HG02981 (cell line): Measurements from ENCODE around the gene TSKS.

Experiments
- ATAC-seq: cut with Tn5 transposase; IDR thresholded peaks from one replicate; pipeline ENCODE4 v1.9.1; 2021; ENCODE audit warnings: mild to moderate bottlenecking, moderate library complexity; ENCODE audit not compliant: unreplicated experiment

Gene TSKS, protein sequence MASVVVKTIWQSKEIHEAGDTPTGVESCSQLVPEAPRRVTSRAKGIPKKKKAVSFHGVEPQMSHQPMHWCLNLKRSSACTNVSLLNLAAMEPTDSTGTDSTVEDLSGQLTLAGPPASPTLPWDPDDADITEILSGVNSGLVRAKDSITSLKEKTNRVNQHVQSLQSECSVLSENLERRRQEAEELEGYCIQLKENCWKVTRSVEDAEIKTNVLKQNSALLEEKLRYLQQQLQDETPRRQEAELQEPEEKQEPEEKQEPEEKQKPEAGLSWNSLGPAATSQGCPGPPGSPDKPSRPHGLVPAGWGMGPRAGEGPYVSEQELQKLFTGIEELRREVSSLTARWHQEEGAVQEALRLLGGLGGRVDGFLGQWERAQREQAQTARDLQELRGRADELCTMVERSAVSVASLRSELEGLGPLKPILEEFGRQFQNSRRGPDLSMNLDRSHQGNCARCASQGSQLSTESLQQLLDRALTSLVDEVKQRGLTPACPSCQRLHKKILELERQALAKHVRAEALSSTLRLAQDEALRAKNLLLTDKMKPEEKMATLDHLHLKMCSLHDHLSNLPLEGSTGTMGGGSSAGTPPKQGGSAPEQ

DNA sequence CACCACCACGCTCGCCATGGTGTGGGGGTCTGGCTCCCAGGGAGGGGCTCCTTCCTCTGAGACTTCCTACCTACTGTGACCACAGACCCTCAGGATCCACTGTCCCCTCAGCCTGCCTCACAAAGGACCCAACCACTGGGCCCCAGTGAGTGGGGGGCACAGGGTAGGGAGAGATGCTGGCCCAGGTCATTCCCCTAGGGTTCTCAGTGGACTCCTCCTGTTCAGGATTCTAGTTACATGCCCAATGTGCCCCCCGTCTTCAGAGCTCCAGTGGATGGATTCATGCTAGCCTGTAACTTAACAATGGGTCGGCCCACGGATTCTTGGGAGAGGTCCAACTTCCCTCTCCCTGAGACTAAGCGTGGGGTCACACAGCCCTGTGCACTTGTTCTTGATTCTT is at the start of gene TSKS:
Gene TSKS, minus strand, starts transcription at position 77 of the 400 bp plus-strand sequence. Its CDS starts 59 bp downstream, at position 18.
- no peak for ATAC-seq

- no peak for ATAC-seq
Observed at GRCh38 chr19:49812452-49812996, 49.4 kb upstream of the TSKS start.

DNA sequence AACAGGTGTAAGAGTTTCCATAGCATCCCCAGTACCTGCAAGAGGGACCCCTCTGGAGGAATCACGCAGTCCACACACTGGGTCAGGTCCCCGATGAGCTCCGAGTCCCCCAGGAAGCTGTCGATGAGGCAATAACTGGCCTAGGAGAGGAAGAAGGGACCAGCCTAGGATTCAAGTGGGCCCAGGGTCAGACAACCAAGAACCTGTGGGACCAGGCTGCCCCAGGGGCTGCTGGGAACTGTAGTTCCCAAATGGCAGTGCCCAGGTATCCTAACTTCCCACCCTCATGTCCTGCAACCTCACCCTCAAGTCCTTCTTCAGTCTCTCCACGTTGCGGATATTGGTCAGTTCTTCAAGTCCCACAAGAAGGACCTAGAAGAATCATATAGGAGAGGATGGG is 48.2 kb upstream of the TSKS start:
- no peak for ATAC-seq

- no peak for ATAC-seq
Observed at GRCh38 chr19:49809941-49810389, 46.9 kb upstream of the TSKS start.

DNA sequence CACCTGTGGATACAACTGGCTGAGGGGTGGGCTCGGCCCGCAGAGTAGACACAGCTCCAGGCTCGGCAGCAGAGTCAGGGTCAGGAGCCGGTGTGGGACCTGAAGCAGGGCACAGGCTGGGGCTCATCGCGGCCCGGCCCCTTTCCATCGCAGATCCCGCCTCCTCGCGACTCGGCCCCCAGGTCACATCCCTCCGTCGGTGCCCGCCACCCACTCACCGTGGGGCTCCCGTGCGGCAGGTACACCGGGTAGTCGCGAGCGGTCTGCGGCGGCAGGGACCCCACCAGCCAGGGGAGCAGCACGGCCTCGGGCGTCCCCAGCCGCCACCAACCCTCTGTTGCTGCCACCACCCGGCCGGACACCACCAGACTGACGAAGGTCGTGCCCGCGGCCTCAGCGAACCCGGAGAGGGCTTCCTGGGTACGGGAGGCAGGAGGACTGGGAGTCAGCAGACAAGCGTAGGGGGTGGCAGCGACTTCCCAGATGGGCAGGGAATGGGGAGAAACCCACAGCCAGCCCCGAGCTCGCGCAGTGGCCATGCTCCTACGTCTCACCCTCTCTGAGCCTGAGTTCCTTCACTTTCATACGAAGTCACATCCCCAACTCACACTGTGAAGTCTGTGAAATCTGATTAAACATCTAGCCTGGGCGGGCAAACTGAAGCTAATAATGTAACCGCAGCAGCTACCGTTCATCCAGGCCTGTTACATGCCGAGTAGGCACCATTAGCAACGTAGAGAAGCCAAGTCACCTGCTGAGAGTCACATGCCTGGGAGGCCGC is 46.2 kb upstream of the TSKS start:
- no peak for ATAC-seq

DNA sequence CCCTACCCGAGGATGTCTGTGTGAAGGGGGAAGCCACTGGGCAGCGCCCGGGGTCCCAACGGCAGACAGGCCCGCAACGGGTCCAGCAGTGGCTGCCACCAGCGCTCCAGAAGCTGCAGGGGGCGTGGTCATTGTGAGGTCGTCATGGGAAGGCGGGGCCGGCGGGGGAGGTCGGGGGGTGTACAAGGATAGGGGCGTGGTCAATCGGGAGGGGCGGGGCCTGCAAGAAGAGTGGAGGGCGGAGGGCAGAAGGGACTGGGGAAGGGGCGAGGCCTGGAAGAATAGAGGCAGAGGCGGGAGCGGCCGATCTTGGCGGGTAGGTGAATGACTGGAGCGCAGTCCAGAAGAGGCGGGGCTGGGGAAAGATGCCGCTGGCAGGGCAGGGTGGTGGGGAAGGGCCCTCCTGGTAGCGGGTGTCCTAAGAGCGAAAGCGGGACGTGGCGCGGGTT is 45.6 kb upstream of the TSKS start:
- no peak for ATAC-seq

GRCh38 chr19:49807904-49808675 is 45.0 kb upstream of the TSKS start:
- ATAC-seq, result no peak

- ATAC-seq, result no peak
Observed at GRCh38 chr19:49807058-49807903, 44.2 kb upstream of the TSKS start.

DNA sequence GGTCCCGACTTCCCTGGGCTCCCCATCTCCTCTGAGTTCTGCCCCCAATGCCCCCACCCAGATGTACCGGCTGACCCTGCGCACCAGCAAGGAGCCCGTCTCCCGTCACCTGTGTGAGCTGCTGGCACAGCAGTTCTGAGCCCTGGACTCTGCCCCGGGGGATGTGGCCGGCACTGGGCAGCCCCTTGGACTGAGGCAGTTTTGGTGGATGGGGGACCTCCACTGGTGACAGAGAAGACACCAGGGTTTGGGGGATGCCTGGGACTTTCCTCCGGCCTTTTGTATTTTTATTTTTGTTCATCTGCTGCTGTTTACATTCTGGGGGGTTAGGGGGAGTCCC is 43.5 kb upstream of the TSKS start:
- no peak for ATAC-seq

DNA sequence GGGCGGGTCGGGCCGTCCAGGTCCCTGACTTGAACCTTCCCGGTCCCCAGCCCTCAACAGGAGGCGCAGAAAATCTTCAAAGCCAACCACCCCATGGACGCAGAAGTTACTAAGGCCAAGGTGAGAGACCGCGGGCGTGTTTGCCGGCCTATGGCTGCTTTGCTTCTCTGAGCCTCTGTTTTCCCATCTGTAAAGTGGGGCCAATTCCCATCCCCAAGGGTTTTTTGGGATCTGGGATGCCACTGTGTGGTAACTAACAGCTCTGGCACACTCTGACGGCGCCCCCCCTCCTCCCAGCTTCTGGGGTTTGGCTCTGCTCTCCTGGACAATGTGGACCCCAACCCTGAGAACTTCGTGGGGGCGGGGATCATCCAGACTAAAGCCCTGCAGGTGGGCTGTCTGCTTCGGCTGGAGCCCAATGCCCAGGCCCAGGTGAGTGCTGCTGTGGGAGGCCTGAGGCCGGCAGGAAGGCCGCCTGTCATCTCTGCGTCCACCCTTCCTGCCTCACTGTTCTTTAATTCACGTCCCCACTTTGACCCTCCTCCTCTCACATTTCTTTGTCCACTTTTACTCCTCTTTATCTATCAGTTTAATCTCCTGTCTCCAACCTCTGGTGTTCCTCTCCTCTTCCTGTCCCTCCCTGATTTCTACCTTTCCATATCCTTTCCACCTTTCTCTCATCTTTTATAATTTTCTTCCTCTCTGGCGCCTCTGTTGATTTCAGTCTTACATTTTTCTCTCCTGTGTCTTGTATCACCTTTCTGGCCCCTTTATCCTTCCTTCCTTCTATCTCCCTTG is 42.9 kb upstream of the TSKS start:
- ATAC-seq, result no peak

GRCh38 chr19:49803529-49803856 is 40.4 kb upstream of the TSKS start:
- ATAC-seq, result no peak

GRCh38 chr19:49802836-49803528 is 39.9 kb upstream of the TSKS start:
- ATAC-seq, result no peak

GRCh38 chr19:49801966-49802661 is 39.0 kb upstream of the TSKS start:
- no peak for ATAC-seq

DNA sequence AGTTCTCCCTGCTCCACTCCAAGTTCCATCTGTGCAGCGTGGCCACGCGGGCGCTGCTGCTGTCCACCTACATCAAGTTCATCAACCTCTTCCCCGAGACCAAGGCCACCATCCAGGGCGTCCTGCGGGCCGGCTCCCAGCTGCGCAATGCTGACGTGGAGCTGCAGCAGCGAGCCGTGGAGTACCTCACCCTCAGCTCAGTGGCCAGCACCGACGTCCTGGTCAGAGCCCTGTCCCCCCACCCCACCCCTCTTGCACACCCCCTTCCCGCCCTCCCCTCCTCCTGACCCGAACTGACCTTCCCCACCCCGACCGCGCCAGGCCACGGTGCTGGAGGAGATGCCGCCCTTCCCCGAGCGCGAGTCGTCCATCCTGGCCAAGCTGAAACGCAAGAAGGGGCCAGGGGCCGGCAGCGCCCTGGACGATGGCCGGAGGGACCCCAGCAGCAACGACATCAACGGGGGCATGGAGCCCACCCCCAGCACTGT is 38.3 kb upstream of the TSKS start:
- ATAC-seq, result no peak

DNA sequence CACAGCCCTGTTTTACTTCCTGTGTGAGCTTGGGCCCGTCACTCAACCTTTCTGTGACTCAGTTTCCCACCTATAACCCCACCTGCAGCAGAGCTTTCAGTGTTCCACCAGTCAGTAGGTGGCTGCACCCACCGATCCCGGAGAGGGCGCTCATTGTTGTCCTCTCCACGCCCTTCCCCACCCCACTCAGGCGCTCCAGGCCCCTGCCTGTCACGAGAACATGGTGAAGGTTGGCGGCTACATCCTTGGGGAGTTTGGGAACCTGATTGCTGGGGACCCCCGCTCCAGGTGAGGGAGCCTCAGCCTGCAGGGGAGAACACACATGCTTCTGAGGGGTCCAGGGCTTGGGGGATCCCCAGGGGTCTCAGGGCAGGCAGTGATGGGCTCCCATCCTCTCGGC is 37.7 kb upstream of the TSKS start:
- ATAC-seq, result no peak

DNA sequence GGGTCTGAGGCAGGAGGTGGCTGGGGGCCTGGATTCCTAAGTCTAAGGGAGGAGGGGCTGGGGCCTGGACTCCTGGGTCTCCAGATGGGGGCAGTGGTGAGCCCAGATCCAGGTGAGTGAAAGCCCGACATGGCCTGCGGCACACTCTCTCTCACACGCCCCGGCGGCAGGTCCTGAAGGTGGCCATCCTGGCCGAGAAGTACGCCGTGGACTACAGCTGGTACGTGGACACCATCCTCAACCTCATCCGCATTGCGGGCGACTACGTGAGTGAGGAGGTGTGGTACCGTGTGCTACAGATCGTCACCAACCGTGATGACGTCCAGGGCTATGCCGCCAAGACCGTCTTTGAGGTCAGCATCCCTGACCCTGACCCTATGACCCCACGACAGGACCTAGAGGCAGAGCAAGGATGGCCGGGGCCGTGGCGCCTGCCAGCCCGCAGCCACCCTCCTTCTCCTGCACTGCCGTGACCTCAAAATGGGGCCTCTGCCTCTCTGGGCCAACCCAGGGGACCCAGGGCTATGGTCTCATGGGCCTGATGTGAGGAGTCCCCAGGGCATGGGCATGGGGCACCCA is 36.8 kb upstream of the TSKS start:
- no peak for ATAC-seq

GRCh38 chr19:49799271-49799797 is 36.2 kb upstream of the TSKS start:
- ATAC-seq, result no peak
